Choroid plexus epithelial cell (primary cell): ENCODE results near the gene QRFP.

Source experiments
- DNase-seq: peaks from one replicate; pipeline ENCODE4 v3.0.0-alpha.2; 2010; ENCODE audit warnings: low read depth
- H3K4me3 ChIP-seq: 2 replicates; pipeline ENCODE4 v1.5.1; 2011; ENCODE audit warnings: low read depth, mild to moderate bottlenecking, control low read depth, low read length, moderate library complexity
- TF ChIP-seq, protein P1 (sequence below): conservative IDR thresholded peaks from 2 replicates; pipeline ENCODE4 v1.5.1; 2011; ENCODE audit warnings: low read depth, mild to moderate bottlenecking, control low read depth, inconsistent platforms, low read length, moderate library complexity

QRFP gene

GRCh38 chr9:130927995-130928900, 31.6 kb upstream of the QRFP start:
- peak; percentile 42 for DNase-seq
- TF ChIP-seq, protein P1, sequence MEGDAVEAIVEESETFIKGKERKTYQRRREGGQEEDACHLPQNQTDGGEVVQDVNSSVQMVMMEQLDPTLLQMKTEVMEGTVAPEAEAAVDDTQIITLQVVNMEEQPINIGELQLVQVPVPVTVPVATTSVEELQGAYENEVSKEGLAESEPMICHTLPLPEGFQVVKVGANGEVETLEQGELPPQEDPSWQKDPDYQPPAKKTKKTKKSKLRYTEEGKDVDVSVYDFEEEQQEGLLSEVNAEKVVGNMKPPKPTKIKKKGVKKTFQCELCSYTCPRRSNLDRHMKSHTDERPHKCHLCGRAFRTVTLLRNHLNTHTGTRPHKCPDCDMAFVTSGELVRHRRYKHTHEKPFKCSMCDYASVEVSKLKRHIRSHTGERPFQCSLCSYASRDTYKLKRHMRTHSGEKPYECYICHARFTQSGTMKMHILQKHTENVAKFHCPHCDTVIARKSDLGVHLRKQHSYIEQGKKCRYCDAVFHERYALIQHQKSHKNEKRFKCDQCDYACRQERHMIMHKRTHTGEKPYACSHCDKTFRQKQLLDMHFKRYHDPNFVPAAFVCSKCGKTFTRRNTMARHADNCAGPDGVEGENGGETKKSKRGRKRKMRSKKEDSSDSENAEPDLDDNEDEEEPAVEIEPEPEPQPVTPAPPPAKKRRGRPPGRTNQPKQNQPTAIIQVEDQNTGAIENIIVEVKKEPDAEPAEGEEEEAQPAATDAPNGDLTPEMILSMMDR, result no peak
- no peak overlapping the region for H3K4me3 ChIP-seq

- no peak overlapping the region for H3K4me3 ChIP-seq
- TF ChIP-seq, protein P1, result no peak
- DNase-seq, result no peak
These were observed 30.7 kb upstream of the QRFP start for GRCh38 chr9:130927338-130927737.

DNA sequence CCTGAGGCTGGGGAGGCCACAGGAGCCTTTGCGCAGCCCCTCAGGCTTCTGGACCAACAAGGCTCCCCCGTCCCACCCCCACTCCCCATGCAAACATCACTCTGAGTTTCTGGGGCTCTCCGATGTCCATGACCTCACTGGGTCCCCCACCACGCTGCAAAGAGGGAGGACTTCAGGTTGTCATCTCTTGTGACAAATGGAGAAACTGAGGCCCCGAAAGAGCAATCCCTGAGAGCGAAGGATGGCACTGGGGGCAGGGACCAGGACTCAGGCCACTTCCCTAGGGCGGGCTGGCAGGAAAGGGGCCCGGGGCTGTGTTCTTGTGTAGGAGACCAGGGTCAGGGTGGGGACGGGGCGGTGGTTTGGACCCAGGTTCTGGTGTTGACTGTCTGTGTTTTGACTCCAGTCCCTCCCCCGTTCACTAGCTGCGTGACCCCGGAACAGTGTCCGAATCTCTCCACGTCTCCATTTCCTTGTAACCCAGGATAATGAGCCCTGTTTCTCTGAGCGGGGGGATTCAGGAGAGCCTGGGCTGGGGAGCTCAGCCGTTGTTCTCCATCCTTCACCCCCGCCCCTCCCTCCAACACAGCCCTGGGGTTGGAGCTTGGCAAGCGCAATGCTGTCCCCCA, 28.6 kb upstream of the QRFP start:
- no peak for DNase-seq
- H3K4me3 ChIP-seq, result no peak overlapping the region
- TF ChIP-seq, protein P1, result no peak

- DNase-seq, result no peak
- TF ChIP-seq, protein P1, result no peak
- no peak overlapping the region for H3K4me3 ChIP-seq
These were observed 27.8 kb upstream of the QRFP start for GRCh38 chr9:130924448-130924788.

- TF ChIP-seq, protein P1, result no peak
- DNase-seq, result no peak
These were observed 27.2 kb upstream of the QRFP start for GRCh38 chr9:130923611-130924447.

DNA sequence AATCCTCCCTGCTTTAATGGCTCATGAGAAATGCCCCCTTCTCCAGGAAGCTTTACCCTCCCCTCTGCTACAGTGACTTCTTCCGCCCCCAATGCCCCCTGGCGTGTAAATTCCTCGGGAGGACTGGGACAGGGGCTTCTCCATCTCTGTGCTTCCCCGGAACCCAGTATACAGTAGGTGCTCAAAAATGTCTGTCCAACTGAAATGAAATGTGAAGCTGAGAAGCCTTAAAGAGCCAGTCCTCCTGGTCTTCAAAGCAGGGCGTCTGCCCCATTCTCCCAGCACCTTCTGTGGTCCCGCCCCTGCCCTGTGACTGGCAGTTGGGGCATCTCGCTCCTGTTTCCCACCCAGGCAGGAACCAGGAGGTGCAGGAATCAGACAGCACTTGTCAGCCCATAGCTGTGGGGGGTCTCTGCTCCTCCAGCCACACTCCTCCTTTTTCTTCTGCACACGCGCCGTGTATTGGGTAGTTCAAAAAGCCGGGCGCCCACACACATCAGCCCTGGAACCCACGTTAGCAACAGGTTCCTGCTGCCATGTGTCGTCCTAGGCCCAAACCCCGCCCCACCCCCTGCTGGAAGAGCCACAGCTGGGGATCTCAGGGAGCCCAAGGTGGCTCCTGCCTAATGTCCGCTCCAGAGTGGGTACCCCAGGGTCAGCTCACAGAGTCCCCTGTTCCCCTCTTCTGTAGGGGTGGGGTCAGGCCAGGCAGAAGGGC, 26.4 kb upstream of the QRFP start:
- H3K4me3 ChIP-seq, result no peak overlapping the region
- DNase-seq, result no peak
- TF ChIP-seq, protein P1, result no peak

More at GRCh38 chr9:130923611-130924447, 27.2 kb upstream of the QRFP start:
- no peak overlapping the region for H3K4me3 ChIP-seq
